Activated CD8-positive, alpha-beta T cell treated with anti-CD3 and anti-CD28 coated beads for 36 hours (primary cell): Measurements from ENCODE around the gene NUAK2. TPM values are rescaled to one million over a fixed set of nuclear protein-coding genes. Genes with fewer than 3 reads are reported as not detected.

Experiments
- ATAC-seq: fragments of 200-7000 bp; cut with Tn5 transposase; one replicate; pipeline ENCODE4 v1.10.0; 2021; ENCODE audit warnings: mild to moderate bottlenecking, moderate library complexity
- CTCF ChIA-PET: fragments of 350-600 bp; sonication (Branson Sonifier 250); formaldehyde crosslinking; loops from one replicate; lab custom pipeline; 2021; ENCODE audit warnings: antibody characterized with exemption; lab: Charles Lee
- POLR2A ChIA-PET: fragments of 350-600 bp; sonication (Branson Sonifier 250); formaldehyde crosslinking; loops from one replicate; lab custom pipeline; 2021; ENCODE audit warnings: antibody characterized with exemption; lab: Charles Lee
- DNase-seq: peaks from one replicate; pipeline ENCODE4 v3.0.0-alpha.2; 2020
- H3K27ac Mint-ChIP-seq: one replicate; pipeline ENCODE4 v1.8.0; 2021; ENCODE audit warnings: mild to moderate bottlenecking, mixed read lengths
- H3K27me3 Mint-ChIP-seq: one replicate; pipeline ENCODE4 v1.8.0; 2021; ENCODE audit warnings: mixed read lengths
- H3K36me3 Mint-ChIP-seq: one replicate; pipeline ENCODE4 v1.8.0; 2021; ENCODE audit warnings: low read depth, mixed read lengths
- H3K4me1 Mint-ChIP-seq: one replicate; pipeline ENCODE4 v1.8.0; 2021; ENCODE audit warnings: low read depth, mixed read lengths
- H3K4me3 Mint-ChIP-seq: one replicate; pipeline ENCODE4 v1.8.0; 2021; ENCODE audit warnings: mild to moderate bottlenecking, moderate library complexity, mixed read lengths
- H3K9me3 Mint-ChIP-seq: one replicate; pipeline ENCODE4 v1.8.0; 2021; ENCODE audit warnings: mixed read lengths
- CTCF ChIP-seq: fragments of 200-600 bp; IDR thresholded peaks from one replicate; pipeline ENCODE4 v1.8.0; 2022; ENCODE audit warnings: antibody characterized with exemption, mild to moderate bottlenecking
- intact Hi-C: fragments of 100-400 bp; cut with micrococcal nuclease; formaldehyde crosslinking; loops from one replicate; pipeline ENCODE4 v1.10.0; 2022
- total RNA-seq, 2 experiments: library from RNA; stranded (reverse); gene quantifications; one replicate each; pipeline ENCODE4 v1.2.3, GENCODE V29; 2021

Gene NUAK2
- total RNA-seq, 2 experiments from 2014 or later: 1.9 TPM

- Mint-ChIP-seq H3K4me1 (peaks cover 12% of the 10 kb centered on the region), H3K4me3 (no peak overlapping the region), H3K27me3 (no peaks in the 10 kb centered on the region), H3K27ac (no peak overlapping the region), H3K9me3 (no peaks in the 10 kb centered on the region), H3K36me3 (peaks cover 2% of the 10 kb centered on the region)
- ATAC-seq: no peak
- TF ChIP-seq CTCF: no peak
- ChIA-PET POLR2A (no interaction called here), CTCF (interaction anchor here (1.0 to 5.9 kb wide), 4 partner anchors 10 to 70 kb away, joined by 3 to 30 read pairs (median 10); no protein-coding TSS in a partner anchor)
- DNase-seq: no peak
- intact Hi-C loops: no loop called here
Measured at GRCh38 chr1:205266611-205267305, 54.8 kb downstream of the NUAK2 start.

GRCh38 chr1:205263580-205264190 is 57.9 kb downstream of the NUAK2 start:
- Mint-ChIP-seq H3K36me3 (peaks cover 2% of the 10 kb centered on the region), H3K27ac (no peak overlapping the region), H3K9me3 (no peaks in the 10 kb centered on the region), H3K27me3 (no peaks in the 10 kb centered on the region), H3K4me3 (no peak overlapping the region), H3K4me1 (peaks cover 25% of the 10 kb centered on the region)
- no peak for DNase-seq
- no peak for ATAC-seq
- no peak for TF ChIP-seq CTCF
- CTCF ChIA-PET: interaction anchor here (2.3 to 14.2 kb wide), 4 partner anchors 9 to 91 kb away, joined by 8 to 411 read pairs (median 38); partner anchors contain the start of gene TMCC2
- POLR2A ChIA-PET: interaction anchor here (0.5 kb wide), 1 partner anchor 56 kb away, joined by 3 read pairs; no protein-coding TSS in a partner anchor
- intact Hi-C loops: no loop called here

- no peak overlapping the region for H3K4me3 Mint-ChIP-seq
- ATAC-seq: no peak
Measured at GRCh38 chr1:205262731-205263171, 58.8 kb downstream of the NUAK2 start.

GRCh38 chr1:205261946-205262691 is 59.4 kb downstream of the NUAK2 start:
- POLR2A ChIA-PET: interaction anchor here (0.6 to 1.0 kb wide), 2 partner anchors 33 to 282 kb away, joined by 3 to 4 read pairs; no protein-coding TSS in a partner anchor
- ATAC-seq (no peak), DNase-seq (no peak)
- CTCF ChIA-PET: interaction anchor here (0.7 to 14.2 kb wide), 15 partner anchors 10 to 455 kb away, joined by 3 to 411 read pairs (median 4); partner anchors contain the start of gene TMCC2
- H3K4me3 Mint-ChIP-seq: no peak overlapping the region
- H3K36me3 Mint-ChIP-seq: peaks cover 2% of the 10 kb centered on the region
- no peak overlapping the region for H3K27ac Mint-ChIP-seq
- no peaks in the 10 kb centered on the region for H3K27me3 Mint-ChIP-seq
- intact Hi-C loops: no loop called here
- H3K4me1 Mint-ChIP-seq: peaks cover 25% of the 10 kb centered on the region
- no peaks in the 10 kb centered on the region for H3K9me3 Mint-ChIP-seq
- no peak for TF ChIP-seq CTCF

More at GRCh38 chr1:205262731-205263171, 58.8 kb downstream of the NUAK2 start:
- no peak for TF ChIP-seq CTCF
- no peak for DNase-seq
- Mint-ChIP-seq H3K4me1 (peaks cover 25% of the 10 kb centered on the region), H3K9me3 (no peaks in the 10 kb centered on the region), H3K36me3 (peaks cover 2% of the 10 kb centered on the region), H3K27ac (no peak overlapping the region), H3K27me3 (no peaks in the 10 kb centered on the region)
- ChIA-PET POLR2A (interaction anchor here (1.0 kb wide), 1 partner anchor 33 kb away, joined by 4 read pairs; no protein-coding TSS in a partner anchor), CTCF (interaction anchor here (0.6 to 14.2 kb wide), 10 partner anchors 10 to 273 kb away, joined by 3 to 411 read pairs (median 6); partner anchors contain the start of gene TMCC2)
- intact Hi-C loops: no loop called here
